GM12892 (cell line): ENCODE results near the gene SAMD4A.

Experiments used
- POLR2AphosphoS5 ChIP-seq: IDR thresholded peaks from 2 replicates; pipeline ENCODE4 v1.6.1; 2011; ENCODE audit warnings: low read depth, low read length, control low read depth
- TAF1 ChIP-seq: IDR thresholded peaks from 2 replicates; pipeline ENCODE4 v1.6.1; 2011; ENCODE audit warnings: low read depth, mild to moderate bottlenecking, control low read depth, low read length, borderline replicate concordance

- no peak for TF ChIP-seq TAF1
- no peak for TF ChIP-seq POLR2AphosphoS5
Observed at GRCh38 chr14:54646626-54647025, 79.7 kb downstream of the SAMD4A start.
